ENCODE results near the gene ZFP92. TPM values are rescaled to one million over a fixed set of nuclear protein-coding genes. Genes with fewer than 3 reads are reported as not detected.

ZFP92 gene
- total RNA-seq, 1 experiment from 2014 or later: 0.16 TPM

DNA sequence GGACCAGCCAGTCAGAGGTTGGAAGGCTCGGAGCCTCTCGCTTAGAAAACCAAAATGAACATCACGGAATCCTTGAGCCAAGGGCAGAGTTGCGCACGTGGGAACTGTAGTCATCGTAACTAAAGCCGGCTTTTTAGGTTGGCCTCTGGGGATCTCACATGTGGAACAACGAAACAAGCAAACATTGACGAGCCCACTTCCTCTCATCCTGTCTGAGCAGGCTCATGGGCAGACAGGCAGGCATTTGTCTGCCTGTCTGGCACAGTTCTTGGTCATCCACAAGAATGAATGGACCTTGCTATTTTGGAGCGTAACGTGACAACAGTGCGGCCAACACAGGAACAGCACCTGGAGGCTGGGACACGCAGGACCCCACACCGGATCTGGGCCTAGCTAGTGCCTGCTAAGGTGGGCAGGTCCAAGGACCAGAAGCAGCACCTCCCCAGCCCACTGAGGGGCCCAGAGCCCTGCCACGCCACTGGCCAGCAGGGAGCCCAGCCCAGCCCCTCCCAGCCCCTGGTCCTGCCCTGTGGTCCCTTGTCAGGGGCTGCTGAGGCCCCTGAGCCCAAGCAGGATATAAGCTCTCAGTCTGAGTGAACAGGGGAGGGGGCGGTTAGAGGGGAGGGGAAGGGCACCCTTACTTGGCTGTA, 43.8 kb downstream of the ZFP92 start:
- Mint-ChIP-seq H3K4me1 (ENCODE audit: low read depth, unreplicated experiment) (no peaks in the 10 kb centered on the region), H3K36me3 (ENCODE audit: insufficient read depth, unreplicated experiment) (peaks cover 18% of the 10 kb centered on the region), H3K27ac (ENCODE audit: unreplicated experiment) (no peak overlapping the region), H3K27me3 (ENCODE audit: insufficient read depth, unreplicated experiment) (no peaks in the 10 kb centered on the region), H3K4me3 (ENCODE audit: unreplicated experiment) (no peak overlapping the region), H3K9me3 (ENCODE audit: unreplicated experiment) (no peaks in the 10 kb centered on the region)
- H3K27me3 ChIP-seq (replicated peaks; ENCODE audit: control insufficient read depth, insufficient read depth, low read length): no peaks in the 10 kb centered on the region
- peaks cover 7% of the 10 kb centered on the region; the same call in 1 of the 2 replicates for H3K4me1 ChIP-seq
- H3K9me3 ChIP-seq: no peaks in the 10 kb centered on the region
- CTCF ChIA-PET: interaction anchor here (0.6 kb wide), 1 partner anchor 52 kb away, joined by 3 read pairs; no protein-coding TSS in a partner anchor
- no peak for DNase-seq
- H3K36me3 ChIP-seq (ENCODE audit: control insufficient read depth, insufficient read depth, low read length): no peaks in the 10 kb centered on the region
- POLR2A ChIA-PET: no interaction called here
- H3K4me3 ChIP-seq (ENCODE audit: low read depth, low read length): no peak overlapping the region
- intact Hi-C loops (cut with micrococcal nuclease; ENCODE audit: unreplicated experiment): no loop called here
- TF ChIP-seq, protein P1, sequence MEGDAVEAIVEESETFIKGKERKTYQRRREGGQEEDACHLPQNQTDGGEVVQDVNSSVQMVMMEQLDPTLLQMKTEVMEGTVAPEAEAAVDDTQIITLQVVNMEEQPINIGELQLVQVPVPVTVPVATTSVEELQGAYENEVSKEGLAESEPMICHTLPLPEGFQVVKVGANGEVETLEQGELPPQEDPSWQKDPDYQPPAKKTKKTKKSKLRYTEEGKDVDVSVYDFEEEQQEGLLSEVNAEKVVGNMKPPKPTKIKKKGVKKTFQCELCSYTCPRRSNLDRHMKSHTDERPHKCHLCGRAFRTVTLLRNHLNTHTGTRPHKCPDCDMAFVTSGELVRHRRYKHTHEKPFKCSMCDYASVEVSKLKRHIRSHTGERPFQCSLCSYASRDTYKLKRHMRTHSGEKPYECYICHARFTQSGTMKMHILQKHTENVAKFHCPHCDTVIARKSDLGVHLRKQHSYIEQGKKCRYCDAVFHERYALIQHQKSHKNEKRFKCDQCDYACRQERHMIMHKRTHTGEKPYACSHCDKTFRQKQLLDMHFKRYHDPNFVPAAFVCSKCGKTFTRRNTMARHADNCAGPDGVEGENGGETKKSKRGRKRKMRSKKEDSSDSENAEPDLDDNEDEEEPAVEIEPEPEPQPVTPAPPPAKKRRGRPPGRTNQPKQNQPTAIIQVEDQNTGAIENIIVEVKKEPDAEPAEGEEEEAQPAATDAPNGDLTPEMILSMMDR (IDR thresholded peaks at IDR 0.05; ENCODE audit: insufficient read depth in 1 of 2, low read depth in 1 of 2, low read length in 1 of 2, severe bottlenecking in 1 of 2, unreplicated experiment in 1 of 2): no peak
- no TSS peak for BruUV-seq (replicated peaks)

DNA sequence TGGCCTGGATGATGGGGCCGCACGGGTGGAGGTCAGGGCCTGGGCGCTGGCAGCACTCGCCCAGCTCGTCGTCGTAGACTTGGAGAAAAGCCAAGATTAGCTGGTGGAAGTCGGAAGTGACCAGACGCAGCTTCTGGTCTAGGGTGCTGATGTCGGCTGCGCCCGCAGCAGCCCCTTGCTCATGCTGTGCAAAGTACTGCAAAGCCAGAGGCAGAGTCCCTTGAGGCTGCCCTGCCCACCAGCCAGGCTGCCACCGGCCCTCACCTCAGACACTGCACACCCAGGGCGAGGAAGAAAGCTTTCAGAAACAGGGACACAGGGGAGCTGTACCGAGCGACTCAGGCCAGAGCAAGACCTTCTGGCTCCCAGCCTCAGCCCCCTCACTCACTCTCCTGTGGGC, 44.3 kb downstream of the ZFP92 start:
- CTCF ChIA-PET: interaction anchor here (0.6 kb wide), 1 partner anchor 52 kb away, joined by 3 read pairs; no protein-coding TSS in a partner anchor

DNA sequence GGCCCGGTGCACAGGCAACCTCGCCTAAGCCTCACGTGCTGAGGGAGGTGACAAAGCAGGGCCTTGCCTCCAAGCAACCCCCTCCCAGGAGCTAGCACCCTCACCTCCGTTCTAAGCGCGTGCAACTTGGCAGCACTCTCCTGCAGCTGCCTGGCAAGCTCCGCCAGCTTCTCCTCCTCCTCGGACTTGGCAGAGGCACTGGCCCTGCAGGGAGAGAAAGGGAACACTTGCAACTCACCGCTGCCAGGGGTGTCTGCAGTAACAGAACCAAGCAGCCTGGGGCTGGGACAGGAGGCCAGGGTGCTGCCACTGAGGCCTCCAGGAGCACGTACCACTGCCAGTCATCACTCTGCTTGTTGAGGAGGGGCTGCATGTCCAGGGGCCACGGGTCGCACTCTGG, 44.9 kb downstream of the ZFP92 start:
- Mint-ChIP-seq H3K4me1 (ENCODE audit: low read depth, unreplicated experiment) (no peaks in the 10 kb centered on the region), H3K36me3 (ENCODE audit: insufficient read depth, unreplicated experiment) (peaks cover 18% of the 10 kb centered on the region), H3K9me3 (ENCODE audit: unreplicated experiment) (no peaks in the 10 kb centered on the region), H3K27me3 (ENCODE audit: insufficient read depth, unreplicated experiment) (no peaks in the 10 kb centered on the region), H3K4me3 (ENCODE audit: unreplicated experiment) (no peak overlapping the region), H3K27ac (ENCODE audit: unreplicated experiment) (no peak overlapping the region)
- POLR2A ChIA-PET: no interaction called here
- Histone ChIP-seq H3K36me3 (ENCODE audit: control insufficient read depth, insufficient read depth, low read length) (no peaks in the 10 kb centered on the region), H3K9me3 (no peaks in the 10 kb centered on the region), H3K4me3 (ENCODE audit: low read depth, low read length) (no peak overlapping the region), H3K27me3 (replicated peaks; ENCODE audit: control insufficient read depth, insufficient read depth, low read length) (no peaks in the 10 kb centered on the region), H3K4me1 (peaks cover 8% of the 10 kb centered on the region; the same call in 1 of the 2 replicates)
- DNase-seq: no peak
- CTCF ChIA-PET: no interaction called here
- TF ChIP-seq, protein P1 (IDR thresholded peaks at IDR 0.05; ENCODE audit: insufficient read depth in 1 of 2, low read depth in 1 of 2, low read length in 1 of 2, severe bottlenecking in 1 of 2, unreplicated experiment in 1 of 2): no peak
- intact Hi-C loops (cut with micrococcal nuclease; ENCODE audit: unreplicated experiment): no loop called here
- no TSS peak for BruUV-seq (replicated peaks)

More for the DNA sequence above, 44.3 kb downstream of the ZFP92 start:
- Mint-ChIP-seq H3K27ac (ENCODE audit: unreplicated experiment) (no peak overlapping the region), H3K36me3 (ENCODE audit: insufficient read depth, unreplicated experiment) (peaks cover 13% of the 10 kb centered on the region), H3K9me3 (ENCODE audit: unreplicated experiment) (no peaks in the 10 kb centered on the region), H3K27me3 (ENCODE audit: insufficient read depth, unreplicated experiment) (no peaks in the 10 kb centered on the region), H3K4me3 (ENCODE audit: unreplicated experiment) (no peak overlapping the region), H3K4me1 (ENCODE audit: low read depth, unreplicated experiment) (no peaks in the 10 kb centered on the region)
- POLR2A ChIA-PET: no interaction called here
- Histone ChIP-seq H3K4me3 (ENCODE audit: low read depth, low read length) (no peak overlapping the region), H3K4me1 (peaks cover 8% of the 10 kb centered on the region; the same call in 1 of the 2 replicates), H3K9me3 (no peaks in the 10 kb centered on the region), H3K27me3 (replicated peaks; ENCODE audit: control insufficient read depth, insufficient read depth, low read length) (no peaks in the 10 kb centered on the region), H3K36me3 (ENCODE audit: control insufficient read depth, insufficient read depth, low read length) (no peaks in the 10 kb centered on the region)
- BruUV-seq (replicated peaks): no TSS peak
- TF ChIP-seq, protein P1 (IDR thresholded peaks at IDR 0.05; ENCODE audit: insufficient read depth in 1 of 2, low read depth in 1 of 2, low read length in 1 of 2, severe bottlenecking in 1 of 2, unreplicated experiment in 1 of 2): no peak
- intact Hi-C loops (cut with micrococcal nuclease; ENCODE audit: unreplicated experiment): no loop called here
- DNase-seq: no peak

Measured in Caco-2 (cell line).